ENCODE measurements around the gene FGF14. TPM values are rescaled to one million over a fixed set of nuclear protein-coding genes. Genes with fewer than 3 reads are reported as not detected.
A peak's percentile ranks its signal among the peaks of the same experiment; 100 is the strongest.

FGF14 gene
- total and polyA plus RNA-seq, 2 experiments from 2014 or later = 0.03 TPM; not detected in 1

DNA sequence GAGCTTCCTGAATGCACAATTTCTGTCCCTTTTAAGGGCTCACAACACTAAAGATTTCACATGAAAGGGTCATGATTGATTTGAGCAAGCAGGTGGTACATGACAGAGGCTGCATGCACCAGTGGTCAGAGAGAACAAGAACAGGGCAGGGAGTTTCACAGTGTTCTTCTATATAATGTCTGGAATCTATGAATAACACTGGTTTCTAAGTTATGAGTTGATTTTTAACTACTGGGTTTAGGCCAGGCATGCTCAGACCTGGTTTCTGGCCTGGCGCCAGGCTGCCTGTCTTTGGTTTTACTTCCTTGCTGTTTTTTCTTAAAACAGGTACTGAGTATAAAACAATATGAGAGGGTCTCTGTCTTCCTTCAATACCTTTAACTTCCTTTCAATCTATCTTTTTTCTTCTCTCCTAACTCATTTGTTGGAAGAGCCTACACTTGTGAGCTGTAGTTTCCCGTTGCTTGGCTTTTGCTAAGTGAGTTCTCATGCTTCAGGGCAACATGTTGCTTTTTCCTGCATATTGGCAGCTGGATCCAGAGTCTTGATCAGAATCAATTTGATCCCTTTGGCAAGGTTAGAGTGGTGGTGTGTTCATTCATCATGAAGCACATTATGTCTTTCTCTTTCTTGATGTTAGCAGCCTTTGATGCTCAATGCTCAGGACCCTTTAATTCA lies 38.5 kb upstream of the FGF14 start:
- ATAC-seq = no peak
- Histone ChIP-seq H3K27me3 (ENCODE audit: insufficient read depth) (no peaks in the 10 kb centered on the region), H2AFZ (peak overlapping the region; percentile 69; the same call in 1 of the 2 replicates), H4K20me1 (replicated peaks; ENCODE audit: insufficient read depth) (no peaks in the 10 kb centered on the region), H3K79me2 (replicated peaks; ENCODE audit: insufficient read depth) (no peaks in the 10 kb centered on the region), H3K27ac (ENCODE audit: low read depth) (no peak overlapping the region), H3K4me1 (ENCODE audit: insufficient read depth) (no peaks in the 10 kb centered on the region), H3F3A (replicated peaks; ENCODE audit: low read depth) (no peaks in the 10 kb centered on the region), H3K36me3 (ENCODE audit: insufficient read depth) (no peaks in the 10 kb centered on the region), H3K4me3 (no peak overlapping the region), H3K4me2 (no peak overlapping the region), H3K9me2 (ENCODE audit: insufficient read depth) (no peaks in the 10 kb centered on the region)
- no peak overlapping the region for H3K27ac Mint-ChIP-seq
- TF ChIP-seq STAT1 (IDR thresholded peaks at IDR 0.05; ENCODE audit: unreplicated experiment) (no peak), NANOG (IDR thresholded peaks at IDR 0.05; ENCODE audit: borderline replicate concordance) (no peak)
- no peaks in the 10 kb centered on the region for H3K27me3 Mint-ChIP-seq (ENCODE audit: insufficient read depth, low read depth, poor library complexity)
- H3K36me3 Mint-ChIP-seq (ENCODE audit: low read depth) = no peaks in the 10 kb centered on the region
- no peak overlapping the region for H3K4me3 Mint-ChIP-seq
- peaks cover 9% of the 10 kb centered on the region; the same call in 1 of the 3 replicates for H3K4me1 Mint-ChIP-seq
- DNase-seq (ENCODE audit: low spot score) = no peak
- peaks cover 3% of the 10 kb centered on the region; the same call in 1 of the 3 replicates for H3K9me3 Mint-ChIP-seq

DNA sequence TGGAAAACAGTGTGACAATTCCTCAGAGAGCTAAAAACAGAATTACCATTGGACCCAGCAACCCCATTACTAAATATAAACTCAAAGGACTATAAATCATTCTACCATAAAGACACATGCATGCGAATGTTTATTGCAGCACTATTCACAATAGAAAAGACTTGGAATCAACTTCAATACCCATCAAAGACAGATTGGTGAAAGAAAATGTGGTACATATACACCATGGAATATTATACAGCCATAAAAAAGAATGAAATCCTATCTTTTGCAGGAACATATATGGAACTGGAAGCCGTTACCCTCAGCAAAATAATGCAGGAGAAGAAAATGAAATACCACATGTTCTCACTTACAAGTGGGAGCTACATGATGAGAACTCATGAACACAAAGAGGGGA lies 20.8 kb upstream of the FGF14 start:
- no peaks in the 10 kb centered on the region for H3K79me2 ChIP-seq (replicated peaks; ENCODE audit: insufficient read depth)
- no peak for DNase-seq (ENCODE audit: low spot score)
- H3K4me3 ChIP-seq = no peak overlapping the region
- Mint-ChIP-seq H3K27ac (no peak overlapping the region), H3K9me3 (peaks cover 40% of the 10 kb centered on the region), H3K4me3 (no peak overlapping the region), H3K4me1 (no peaks in the 10 kb centered on the region), H3K36me3 (ENCODE audit: low read depth) (peaks cover 13% of the 10 kb centered on the region), H3K27me3 (ENCODE audit: insufficient read depth, low read depth, poor library complexity) (peaks cover 2% of the 10 kb centered on the region)
- H3K9me2 ChIP-seq (ENCODE audit: insufficient read depth) = no peaks in the 10 kb centered on the region
- H3K27me3 ChIP-seq (ENCODE audit: insufficient read depth) = no peaks in the 10 kb centered on the region
- H3K4me2 ChIP-seq = no peak overlapping the region
- no peak for TF ChIP-seq POLR2AphosphoS5 (IDR thresholded peaks at IDR 0.05; ENCODE audit: low read depth)
- no peak for TF ChIP-seq JUNB (IDR thresholded peaks at IDR 0.05; ENCODE audit: unreplicated experiment)
- no peak for TF ChIP-seq NANOG (IDR thresholded peaks at IDR 0.05; ENCODE audit: borderline replicate concordance)
- no peak for TF ChIP-seq CREB1 (CRISPR knock-in tag; IDR thresholded peaks at IDR 0.05; ENCODE audit: low read depth)
- H3K36me3 ChIP-seq (ENCODE audit: insufficient read depth) = no peaks in the 10 kb centered on the region
- no peaks in the 10 kb centered on the region for H3F3A ChIP-seq (replicated peaks; ENCODE audit: low read depth)
- no peak for ATAC-seq
- no peaks in the 10 kb centered on the region for H3K4me1 ChIP-seq (ENCODE audit: insufficient read depth)
- no peak overlapping the region for H2AFZ ChIP-seq
- no peaks in the 10 kb centered on the region for H4K20me1 ChIP-seq (replicated peaks; ENCODE audit: insufficient read depth)
- no peak overlapping the region for H3K27ac ChIP-seq (ENCODE audit: low read depth)

DNA sequence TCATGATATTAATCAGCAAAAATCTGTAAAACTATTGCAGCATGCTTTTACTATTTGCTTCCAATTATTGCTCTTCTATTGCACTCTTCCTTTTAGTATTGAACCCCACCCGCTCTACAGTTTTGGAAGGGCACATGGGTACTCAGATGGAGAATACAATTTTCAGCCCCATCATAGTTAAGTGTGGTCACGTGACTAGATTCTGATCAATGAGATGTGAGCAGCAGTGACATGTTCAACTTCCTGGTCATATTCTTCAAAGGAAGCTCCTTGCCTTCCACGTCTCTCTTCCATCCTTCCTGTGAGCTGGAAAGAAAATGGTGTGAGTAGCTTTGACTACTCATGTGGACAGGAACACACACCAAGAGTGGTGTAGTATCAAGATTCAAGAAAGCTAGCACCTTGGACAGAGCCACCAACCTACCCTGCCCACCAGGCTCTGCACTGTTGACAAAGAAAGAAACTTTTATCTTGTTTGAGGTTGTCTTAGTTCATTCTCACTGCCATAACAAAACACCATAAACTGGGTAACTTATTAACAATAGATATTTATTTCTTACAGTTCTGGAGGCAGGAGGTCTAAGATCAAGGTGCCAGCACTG lies 3.8 kb upstream of the FGF14 start:
- Mint-ChIP-seq H3K4me1 (peaks cover 14% of the 10 kb centered on the region), H3K27me3 (ENCODE audit: insufficient read depth, low read depth, poor library complexity) (peaks cover 20% of the 10 kb centered on the region), H3K27ac (no peak overlapping the region), H3K9me3 (no peaks in the 10 kb centered on the region), H3K4me3 (no peak overlapping the region), H3K36me3 (ENCODE audit: low read depth) (no peaks in the 10 kb centered on the region)
- H3K4me2 ChIP-seq = no peak overlapping the region
- peak; percentile 70 for DNase-seq (ENCODE audit: low spot score)
- no peaks in the 10 kb centered on the region for H3K36me3 ChIP-seq (ENCODE audit: insufficient read depth)
- peaks cover 20% of the 10 kb centered on the region for H3K27me3 ChIP-seq (ENCODE audit: insufficient read depth)
- no peaks in the 10 kb centered on the region for H3K9me2 ChIP-seq (ENCODE audit: insufficient read depth)
- no peak overlapping the region for H3K27ac ChIP-seq (ENCODE audit: low read depth)
- TF ChIP-seq, protein P1, sequence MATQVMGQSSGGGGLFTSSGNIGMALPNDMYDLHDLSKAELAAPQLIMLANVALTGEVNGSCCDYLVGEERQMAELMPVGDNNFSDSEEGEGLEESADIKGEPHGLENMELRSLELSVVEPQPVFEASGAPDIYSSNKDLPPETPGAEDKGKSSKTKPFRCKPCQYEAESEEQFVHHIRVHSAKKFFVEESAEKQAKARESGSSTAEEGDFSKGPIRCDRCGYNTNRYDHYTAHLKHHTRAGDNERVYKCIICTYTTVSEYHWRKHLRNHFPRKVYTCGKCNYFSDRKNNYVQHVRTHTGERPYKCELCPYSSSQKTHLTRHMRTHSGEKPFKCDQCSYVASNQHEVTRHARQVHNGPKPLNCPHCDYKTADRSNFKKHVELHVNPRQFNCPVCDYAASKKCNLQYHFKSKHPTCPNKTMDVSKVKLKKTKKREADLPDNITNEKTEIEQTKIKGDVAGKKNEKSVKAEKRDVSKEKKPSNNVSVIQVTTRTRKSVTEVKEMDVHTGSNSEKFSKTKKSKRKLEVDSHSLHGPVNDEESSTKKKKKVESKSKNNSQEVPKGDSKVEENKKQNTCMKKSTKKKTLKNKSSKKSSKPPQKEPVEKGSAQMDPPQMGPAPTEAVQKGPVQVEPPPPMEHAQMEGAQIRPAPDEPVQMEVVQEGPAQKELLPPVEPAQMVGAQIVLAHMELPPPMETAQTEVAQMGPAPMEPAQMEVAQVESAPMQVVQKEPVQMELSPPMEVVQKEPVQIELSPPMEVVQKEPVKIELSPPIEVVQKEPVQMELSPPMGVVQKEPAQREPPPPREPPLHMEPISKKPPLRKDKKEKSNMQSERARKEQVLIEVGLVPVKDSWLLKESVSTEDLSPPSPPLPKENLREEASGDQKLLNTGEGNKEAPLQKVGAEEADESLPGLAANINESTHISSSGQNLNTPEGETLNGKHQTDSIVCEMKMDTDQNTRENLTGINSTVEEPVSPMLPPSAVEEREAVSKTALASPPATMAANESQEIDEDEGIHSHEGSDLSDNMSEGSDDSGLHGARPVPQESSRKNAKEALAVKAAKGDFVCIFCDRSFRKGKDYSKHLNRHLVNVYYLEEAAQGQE (IDR thresholded peaks at IDR 0.05; ENCODE audit: unreplicated experiment) = peak; percentile 81
- TF ChIP-seq CREB1 (CRISPR knock-in tag; IDR thresholded peaks at IDR 0.05; ENCODE audit: low read depth) = no peak
- H2AFZ ChIP-seq = no peak overlapping the region
- no peak overlapping the region for H3K4me3 ChIP-seq
- H3K79me2 ChIP-seq (replicated peaks; ENCODE audit: insufficient read depth) = no peaks in the 10 kb centered on the region
- H4K20me1 ChIP-seq (replicated peaks; ENCODE audit: insufficient read depth) = no peaks in the 10 kb centered on the region
- peak; percentile 45 for ATAC-seq
- H3K4me1 ChIP-seq (ENCODE audit: insufficient read depth) = peaks cover 13% of the 10 kb centered on the region
- H3F3A ChIP-seq (replicated peaks; ENCODE audit: low read depth) = no peaks in the 10 kb centered on the region

Data from GM23338 (cell line).